Peyer's patch (tissue), 4 donors: ENCODE results near the gene WDR7. TPM values are rescaled to one million over a fixed set of nuclear protein-coding genes. Genes with fewer than 3 reads are reported as not detected.

ENCODE experiments used
- DNase-seq, 3 donors: peaks; one replicate each; pipeline ENCODE4 v3.0.0-alpha.2; 2017 to 2019
- H3K27ac ChIP-seq, 4 donors: fragments of 200-600 bp; sonication (generic); one replicate each; pipeline ENCODE4 v1.5.1; 2016 to 2019
- H3K27me3 ChIP-seq, 2 donors: fragments of 200-600 bp; sonication (generic); one replicate each; pipeline ENCODE4 v1.5.1; 2019
- H3K36me3 ChIP-seq, 3 donors: fragments of 200-600 bp; sonication (generic); one replicate each; pipeline ENCODE4 v1.5.1; 2016 to 2019
- H3K4me1 ChIP-seq, 4 donors: fragments of 200-600 bp; sonication (generic); one replicate each; pipeline ENCODE4 v1.5.1; 2016 to 2019
- H3K4me3 ChIP-seq, 4 donors: fragments of 200-600 bp; sonication (generic); 1 replicate in 3 of 4; 2 replicates in 1 of 4; pipeline ENCODE4 v1.5.1; 2016 to 2019; ENCODE audit warnings: mild to moderate bottlenecking in 1 of 4
- H3K9me3 ChIP-seq, 4 donors: fragments of 200-600 bp; sonication (generic); one replicate each; pipeline ENCODE4 v1.5.1; 2016 to 2019; ENCODE audit warnings: mild to moderate bottlenecking in 1 of 4
- CTCF ChIP-seq, 6 experiments: fragments of 450-650 bp in 4 of 6; fragments of 200-600 bp in 2 of 6; sonication (generic) in 1 of 6; IDR thresholded peaks; one replicate each; pipeline ENCODE4 v1.5.1; 2017 to 2019; ENCODE audit warnings: antibody characterized with exemption in 6 of 6, mild to moderate bottlenecking in 3 of 6, moderate library complexity in 1 of 6
- POLR2A ChIP-seq, 2 donors: fragments of 450-650 bp; IDR thresholded peaks; one replicate each; pipeline ENCODE4 v1.5.1; 2017; ENCODE audit warnings: antibody characterized with exemption in 2 of 2, mild to moderate bottlenecking in 2 of 2, moderate library complexity in 2 of 2
- small RNA-seq, 2 donors: library from RNA; depleted of rRNA; stranded (forward); fragments of <200 nt; gene quantifications; one replicate each; pipeline ENCODE3, GENCODE V24; 2016
- total RNA-seq, 4 donors: library from RNA; depleted of rRNA; stranded (reverse); fragments of >200 nt; gene quantifications; one replicate each; pipeline ENCODE4 v1.1.0, GENCODE V29; 2016

Gene WDR7
- total RNA-seq, 4 donors from 2014 or later = 28.0 to 60.2 (median 34.4) TPM

DNA sequence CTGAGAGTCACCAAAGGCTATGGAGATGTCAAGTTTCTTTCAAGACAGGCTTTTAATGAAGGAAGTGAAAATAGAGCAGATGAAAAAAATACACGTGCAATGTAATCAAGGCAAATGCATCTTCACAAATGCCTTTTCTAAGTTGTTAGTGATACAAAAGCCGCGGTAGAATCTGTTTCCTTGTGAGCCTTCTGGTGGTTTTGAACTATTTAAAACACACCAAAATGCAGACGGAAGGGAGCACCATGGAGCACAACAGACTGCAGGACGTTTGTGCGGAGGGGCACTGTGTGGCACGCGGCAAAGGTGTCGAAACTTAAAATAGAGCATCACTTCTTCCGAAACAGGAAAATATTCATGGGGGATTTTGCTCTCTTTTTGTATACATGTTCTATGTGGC is 430.7 kb downstream of the WDR7 start:
- H3K4me1 ChIP-seq = peaks cover 0 to 8% (median 0%) of the 10 kb centered on the region in 4 donors
- H3K36me3 ChIP-seq = no peaks in the 10 kb centered on the region
- peaks cover 0 to 4% (median 0%) of the 10 kb centered on the region in 4 donors for H3K9me3 ChIP-seq
- no peaks in the 10 kb centered on the region for H3K27me3 ChIP-seq
- H3K4me3 ChIP-seq = no peak overlapping the region
- H3K27ac ChIP-seq = no peak overlapping the region
- TF ChIP-seq CTCF (IDR thresholded peaks at IDR 0.05) = no peak
- no peak for TF ChIP-seq POLR2A (IDR thresholded peaks at IDR 0.05)
- no peak for DNase-seq

GRCh38 chr18:57083485-57083884 is 432.3 kb downstream of the WDR7 start:
- no peak for DNase-seq
- no peak overlapping the region for H3K4me3 ChIP-seq

GRCh38 chr18:57084331-57085271 is 433.4 kb downstream of the WDR7 start:
- Histone ChIP-seq H3K9me3 (peaks cover 0 to 4% (median 0%) of the 10 kb centered on the region in 4 donors), H3K27me3 (no peaks in the 10 kb centered on the region), H3K4me1 (no peaks in the 10 kb centered on the region), H3K27ac (no peak overlapping the region), H3K36me3 (no peaks in the 10 kb centered on the region), H3K4me3 (no peak overlapping the region)
- DNase-seq = no peak
- TF ChIP-seq POLR2A (IDR thresholded peaks at IDR 0.05) (no peak), CTCF (IDR thresholded peaks at IDR 0.05) (no peak)

More at GRCh38 chr18:57083485-57083884, 432.3 kb downstream of the WDR7 start:
- TF ChIP-seq CTCF (IDR thresholded peaks at IDR 0.05) (no peak), POLR2A (IDR thresholded peaks at IDR 0.05) (no peak)
- no peaks in the 10 kb centered on the region for H3K4me1 ChIP-seq
- no peaks in the 10 kb centered on the region for H3K27me3 ChIP-seq
- no peak overlapping the region for H3K27ac ChIP-seq
- H3K36me3 ChIP-seq = no peaks in the 10 kb centered on the region
- H3K9me3 ChIP-seq = peaks cover 0 to 4% (median 0%) of the 10 kb centered on the region in 4 donors

GRCh38 chr18:57085371-57085770 is 434.2 kb downstream of the WDR7 start:
- no peaks in the 10 kb centered on the region for H3K36me3 ChIP-seq
- no peaks in the 10 kb centered on the region for H3K27me3 ChIP-seq
- DNase-seq = no peak
- no peaks in the 10 kb centered on the region for H3K4me1 ChIP-seq
- H3K27ac ChIP-seq = no peak overlapping the region
- no peak for TF ChIP-seq CTCF (IDR thresholded peaks at IDR 0.05)
- no peak for TF ChIP-seq POLR2A (IDR thresholded peaks at IDR 0.05)
- H3K9me3 ChIP-seq = no peaks in the 10 kb centered on the region
- H3K4me3 ChIP-seq = no peak overlapping the region

DNA sequence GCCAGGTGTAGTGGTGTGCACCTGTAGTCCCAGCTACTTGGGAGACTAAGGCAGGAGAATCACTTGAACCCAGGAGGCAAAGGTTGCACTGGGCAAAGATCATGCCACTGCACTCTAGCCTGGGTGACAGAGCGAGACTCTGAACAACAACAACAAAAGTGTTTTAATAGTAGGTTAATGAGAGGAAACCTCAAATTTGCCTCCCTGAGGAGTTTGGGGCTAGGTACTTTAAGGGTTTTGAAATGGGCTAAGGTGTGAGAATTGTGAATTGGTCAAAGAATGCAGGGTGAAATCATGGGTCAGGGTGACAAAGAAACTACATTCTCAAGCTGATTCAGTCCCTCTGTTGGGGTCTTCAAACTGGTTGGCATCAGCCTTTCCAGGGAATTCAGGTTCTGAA is 435.0 kb downstream of the WDR7 start:
- Histone ChIP-seq H3K4me1 (no peaks in the 10 kb centered on the region), H3K36me3 (no peaks in the 10 kb centered on the region), H3K9me3 (no peaks in the 10 kb centered on the region), H3K27me3 (no peaks in the 10 kb centered on the region), H3K4me3 (no peak overlapping the region), H3K27ac (no peak overlapping the region)
- DNase-seq = no peak
- TF ChIP-seq POLR2A (IDR thresholded peaks at IDR 0.05) (no peak), CTCF (IDR thresholded peaks at IDR 0.05) (no peak)

Small RNA genes lying within 50 kb of the gene (small RNA-seq; reads per million reads assigned to genes)
- 0 reads per million in 2 donors for gene RF00012
- gene RF00019 = 0 reads per million in 2 donors

Other genes starting within 250 kb of the WDR7 start
- 10 to 100 TPM; 25.3 to 40.6 (median 31.8) TPM for gene TXNL1, start 12.8 kb upstream of the WDR7 start, total RNA-seq